Suppressor macrophage (primary cell): ENCODE measurements around the gene SCN8A.
A peak's percentile ranks its signal among the peaks of the same experiment; 100 is the strongest.

Experiments
- DNase-seq, 4 experiments: peaks; one replicate each; pipeline ENCODE4 v3.0.0-alpha.2; 2020 to 2022

Gene SCN8A

DNA sequence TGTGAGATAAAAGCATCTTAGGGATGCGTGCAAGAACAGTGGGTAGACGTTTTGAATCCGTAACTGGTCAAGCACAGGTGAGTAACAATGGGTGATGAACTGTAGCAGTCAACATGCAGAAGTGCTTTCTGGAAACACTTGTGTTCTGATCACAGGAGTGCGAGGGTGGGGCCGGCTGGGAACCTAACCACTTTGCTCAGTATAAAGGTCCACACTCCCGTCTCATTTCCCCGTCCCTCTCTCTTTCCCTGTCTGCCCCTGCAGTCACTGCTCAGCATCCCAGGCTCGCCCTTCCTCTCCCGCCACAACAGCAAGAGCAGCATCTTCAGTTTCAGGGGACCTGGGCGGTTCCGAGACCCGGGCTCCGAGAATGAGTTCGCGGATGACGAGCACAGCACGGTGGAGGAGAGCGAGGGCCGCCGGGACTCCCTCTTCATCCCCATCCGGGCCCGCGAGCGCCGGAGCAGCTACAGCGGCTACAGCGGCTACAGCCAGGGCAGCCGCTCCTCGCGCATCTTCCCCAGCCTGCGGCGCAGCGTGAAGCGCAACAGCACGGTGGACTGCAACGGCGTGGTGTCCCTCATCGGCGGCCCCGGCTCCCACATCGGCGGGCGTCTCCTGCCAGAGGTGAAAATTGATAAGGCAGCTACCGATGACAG lies 130.4 kb downstream of the SCN8A start:
- DNase-seq, result peak; percentile 14 to 59 (median 36)

DNA sequence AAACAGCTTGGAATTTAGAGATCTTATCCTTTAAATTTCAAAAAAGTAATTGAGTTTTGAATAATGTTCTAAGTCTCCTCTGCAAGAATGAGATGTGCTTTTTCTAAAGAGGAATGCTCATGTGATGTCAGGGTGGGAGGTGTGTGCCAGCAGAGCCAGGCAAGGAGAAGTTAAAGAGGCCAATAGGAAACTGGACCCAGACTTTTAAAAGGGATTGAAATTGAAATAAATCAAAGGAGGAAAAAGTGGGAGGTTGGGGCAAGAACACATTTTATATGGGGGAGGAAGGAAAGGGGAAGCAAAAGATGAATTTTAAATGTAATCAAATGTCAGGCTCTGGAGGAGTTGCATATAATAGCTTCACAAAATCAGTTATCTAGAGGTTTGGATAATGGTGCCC lies 131.4 kb downstream of the SCN8A start:
- DNase-seq, result peak; percentile 31 to 68 (median 56)

DNA sequence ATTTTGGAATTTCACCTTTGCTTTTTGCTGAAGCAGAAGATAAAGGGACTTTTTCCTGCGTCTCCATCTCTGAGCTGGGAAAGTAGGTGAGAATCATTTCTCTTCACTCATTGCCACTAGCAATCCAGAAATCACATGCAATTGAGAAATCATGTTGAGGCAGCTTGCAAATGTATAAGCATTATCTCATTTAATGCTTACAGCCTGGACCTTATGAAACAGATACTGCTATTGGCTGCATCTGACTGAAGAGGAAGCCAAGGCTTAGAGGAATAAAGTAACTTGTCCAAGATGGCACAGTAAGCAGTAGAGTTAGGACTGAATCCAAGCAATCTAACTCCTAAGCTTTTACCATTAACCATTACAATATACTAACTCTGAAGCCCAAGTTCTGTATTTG lies 135.1 kb downstream of the SCN8A start:
- DNase-seq, result peak in 2 of 4 experiments; percentile 45 to 56

DNA sequence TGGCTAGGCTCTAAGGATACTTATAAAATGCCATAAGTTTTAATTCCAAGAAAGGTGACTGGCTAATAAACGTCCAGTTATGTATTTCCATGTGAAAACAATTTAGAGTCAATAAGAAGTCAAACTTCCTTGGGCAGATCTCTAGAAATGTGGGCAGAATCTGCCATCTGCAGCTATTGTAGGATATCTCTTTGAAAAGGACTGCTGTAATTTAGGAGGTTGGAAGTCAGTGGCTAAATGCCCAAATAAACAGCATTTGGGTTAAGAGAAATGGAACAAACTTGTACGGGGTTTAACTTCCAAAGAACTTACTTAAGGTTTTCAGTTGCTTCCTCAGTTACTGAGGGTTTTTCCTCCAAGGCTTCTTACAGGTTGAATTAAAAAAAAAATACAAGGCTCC lies 135.9 kb downstream of the SCN8A start:
- DNase-seq, result no peak

DNA sequence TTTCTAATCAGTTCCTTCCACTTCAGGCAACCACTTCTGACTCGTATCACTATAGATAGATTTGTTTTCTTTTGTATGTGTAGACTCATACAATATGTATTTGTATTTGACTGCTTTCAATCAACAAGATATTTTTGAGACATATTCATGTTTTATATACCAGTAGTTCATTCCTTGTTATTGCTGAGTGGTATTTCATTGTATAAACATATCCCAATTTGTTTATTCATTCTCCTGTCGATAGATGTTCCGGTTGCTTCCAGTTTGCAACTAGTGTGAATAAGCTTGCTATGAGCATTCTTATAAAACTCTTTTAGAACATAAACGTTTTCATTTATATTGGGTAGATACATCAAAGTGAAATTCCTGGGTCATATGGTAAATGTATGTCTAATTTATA lies 138.3 kb downstream of the SCN8A start:
- DNase-seq, result no peak

DNA sequence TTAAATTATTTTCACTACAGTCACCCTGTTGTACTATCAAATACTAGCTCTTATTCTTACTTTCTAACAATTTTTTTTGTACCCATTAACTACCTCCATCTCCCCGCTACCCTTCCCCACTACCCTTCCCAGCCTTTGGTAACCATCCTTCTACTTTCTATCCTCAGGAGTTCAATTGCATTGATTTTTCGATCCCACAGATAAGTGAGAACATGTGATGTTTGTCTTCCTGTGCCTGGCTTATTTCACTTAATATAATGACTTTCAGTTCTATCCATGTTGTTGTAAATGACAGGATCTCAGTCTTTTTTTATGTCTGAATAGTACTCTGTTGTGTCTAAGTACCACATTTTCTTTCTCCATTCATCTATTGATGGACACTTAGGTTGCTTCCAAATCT lies 139.7 kb downstream of the SCN8A start:
- DNase-seq, result no peak

DNA sequence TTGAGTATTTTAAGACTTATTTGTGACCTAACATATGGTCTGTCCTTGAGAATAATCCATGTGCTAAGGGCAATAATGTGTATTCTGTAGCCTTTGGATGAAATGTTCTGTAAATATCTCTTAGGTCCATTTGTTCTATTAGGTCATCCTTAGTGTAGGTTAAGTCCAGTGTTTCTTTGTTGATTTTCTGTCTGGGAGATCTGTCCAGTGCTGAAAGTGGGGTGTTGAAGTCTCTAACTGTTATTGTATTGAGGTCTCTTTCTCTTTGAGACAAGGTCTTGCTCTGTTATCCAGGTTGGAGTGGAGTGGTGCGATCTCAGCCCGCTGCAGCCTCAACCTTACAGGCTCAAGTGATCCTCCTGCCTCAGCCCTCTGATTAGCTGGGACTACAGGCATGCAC lies 149.5 kb downstream of the SCN8A start:
- no peak for DNase-seq

DNA sequence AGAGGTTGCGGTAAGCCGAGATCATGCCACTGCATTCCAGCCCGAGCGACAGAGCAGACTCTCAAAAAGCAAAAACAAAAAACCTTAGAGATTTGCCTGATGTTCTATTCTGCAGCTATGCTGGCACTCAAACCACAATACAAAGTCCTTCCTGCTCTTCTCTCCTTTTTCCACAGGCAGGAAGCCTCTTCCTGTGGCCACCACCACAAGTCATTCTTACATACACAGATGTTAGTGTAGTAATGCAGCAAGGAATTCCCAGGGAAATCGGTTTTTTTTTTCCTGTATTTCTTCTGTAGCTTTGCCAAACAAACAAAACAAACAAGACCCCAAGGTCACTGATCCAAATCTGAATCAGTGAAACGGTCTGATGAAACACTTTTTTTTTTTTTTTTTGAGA lies 153.2 kb downstream of the SCN8A start:
- no peak for DNase-seq

DNA sequence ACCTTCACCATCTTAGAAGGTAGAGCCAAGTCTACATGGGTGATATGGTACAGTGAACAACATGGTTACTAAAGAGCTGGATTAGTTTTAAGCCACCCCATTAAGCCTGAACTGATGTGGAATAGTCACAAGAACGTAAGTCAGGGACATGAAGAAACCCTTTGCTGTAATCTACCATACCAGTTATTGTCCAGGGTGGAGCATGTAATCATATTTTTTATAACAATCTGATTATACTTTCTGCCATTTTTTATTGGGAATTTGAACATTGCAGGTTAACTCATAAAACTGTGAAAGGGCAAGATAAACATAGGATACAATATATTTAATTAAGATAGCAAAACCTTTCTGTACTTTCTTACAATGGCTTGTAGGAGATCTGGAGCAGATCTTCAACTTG lies 153.9 kb downstream of the SCN8A start:
- no peak for DNase-seq

DNA sequence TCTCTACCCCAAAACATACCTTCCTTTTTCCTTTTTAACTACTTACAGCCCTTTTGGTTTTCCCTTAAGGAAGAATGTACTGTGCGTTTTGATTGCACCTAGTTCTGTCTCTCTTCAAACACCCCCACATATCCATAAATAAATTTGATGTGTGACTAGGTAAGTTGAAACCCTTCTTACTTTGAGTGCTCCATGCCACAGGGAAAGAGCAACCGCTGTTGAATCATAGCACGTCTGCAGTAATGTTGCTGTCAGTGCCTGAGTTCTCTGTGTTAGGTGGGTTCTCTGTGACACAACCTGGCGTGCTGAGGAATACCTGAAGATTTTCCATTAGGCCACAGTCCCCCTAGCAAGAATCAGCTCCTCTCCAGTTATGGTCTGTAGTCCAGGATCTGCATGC lies 155.4 kb downstream of the SCN8A start:
- no peak for DNase-seq

DNA sequence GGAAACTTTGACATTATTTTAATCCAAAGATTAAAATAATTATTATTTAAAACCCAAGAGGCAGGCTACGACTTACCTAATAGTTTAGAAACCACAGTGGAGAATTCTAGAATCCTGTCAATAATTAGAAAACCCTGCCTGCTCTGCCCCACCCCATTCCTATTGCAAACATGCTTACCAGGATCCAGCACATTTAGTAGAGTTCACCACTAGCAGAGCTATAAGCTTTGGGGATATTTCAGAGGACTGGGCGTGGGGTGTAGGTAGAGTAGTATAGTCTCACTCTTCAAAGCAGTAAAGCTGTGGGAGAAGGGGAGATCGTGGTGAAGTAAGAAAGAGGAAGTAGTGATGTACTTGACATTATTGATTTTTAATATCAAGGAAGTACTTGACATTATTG lies 157.2 kb downstream of the SCN8A start:
- DNase-seq, result no peak

DNA sequence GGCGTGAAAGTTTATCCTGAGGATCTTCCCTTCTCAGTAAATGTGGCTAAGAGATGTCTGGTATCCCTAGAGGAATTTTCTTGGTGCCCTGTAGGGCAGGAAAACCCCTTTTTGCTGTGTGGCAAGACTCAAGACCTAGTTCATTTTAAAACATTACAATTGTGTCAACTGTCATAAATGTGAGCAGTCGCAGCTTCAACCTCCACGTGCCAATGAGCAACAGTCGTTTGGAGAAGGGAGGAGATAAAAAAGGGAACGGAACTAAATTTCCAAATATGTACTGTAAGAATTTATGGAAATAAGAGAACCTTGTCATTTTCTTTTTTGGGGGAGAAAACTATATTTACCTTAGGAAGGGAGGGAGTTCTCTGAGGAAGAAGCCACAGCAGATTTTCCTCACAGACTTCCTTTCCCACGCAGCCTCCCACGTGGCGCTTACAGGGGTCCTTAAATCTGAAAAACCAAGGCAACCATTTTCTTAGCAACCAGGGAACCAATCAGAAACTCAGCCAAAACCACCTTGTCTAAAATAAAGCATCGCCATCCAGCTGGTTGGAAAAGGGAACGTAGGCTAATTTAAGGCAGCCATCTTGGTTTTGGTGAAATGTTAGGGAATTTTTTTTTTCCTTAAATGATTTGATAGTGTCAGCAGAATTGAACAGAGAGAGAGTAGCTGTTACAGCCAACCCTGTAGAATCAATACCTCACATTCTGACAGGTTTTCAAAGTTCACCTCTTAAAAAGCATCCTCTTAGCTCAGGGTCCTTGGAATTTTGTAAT lies 158.4 kb downstream of the SCN8A start:
- DNase-seq, result peak in 3 of 4 experiments; percentile 6 to 19 (median 17)

DNA sequence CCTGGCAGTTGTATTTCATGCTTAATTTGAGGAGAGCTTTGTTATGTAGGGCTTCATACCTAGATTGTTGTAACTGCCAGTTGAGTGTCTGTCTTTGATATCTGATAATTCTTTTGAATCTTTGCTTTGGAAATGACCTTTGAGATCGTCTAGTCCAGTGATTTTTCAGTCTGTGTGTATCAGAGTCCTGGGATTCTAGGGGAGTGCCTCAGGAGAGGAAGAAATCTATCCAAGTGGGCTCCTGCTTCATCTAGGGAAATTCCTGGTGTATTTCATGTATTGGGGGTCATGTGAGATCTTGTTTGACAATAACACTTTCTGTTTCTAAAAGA lies 158.9 kb downstream of the SCN8A start:
- DNase-seq, result no peak

DNA sequence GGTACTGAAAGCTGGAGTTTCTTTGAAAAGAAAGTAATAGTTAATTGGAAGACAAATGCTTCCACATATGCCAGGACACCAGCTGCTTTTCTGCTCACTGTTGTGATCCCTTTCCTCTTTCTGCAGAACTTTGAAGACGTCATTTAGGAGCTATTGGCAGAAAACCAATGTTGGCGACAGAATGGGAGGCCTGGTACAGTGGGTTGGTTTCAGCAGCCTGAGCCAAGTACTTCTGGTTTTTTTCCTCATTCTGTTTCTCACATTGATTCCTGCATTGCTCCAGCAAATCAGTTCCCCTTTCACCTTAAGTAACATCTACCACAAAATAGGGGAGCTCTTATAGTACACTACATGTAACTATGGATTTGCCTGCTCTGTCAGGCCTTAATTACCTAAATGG lies 160.6 kb downstream of the SCN8A start:
- DNase-seq, result peak; percentile 65 to 81 (median 68)

DNA sequence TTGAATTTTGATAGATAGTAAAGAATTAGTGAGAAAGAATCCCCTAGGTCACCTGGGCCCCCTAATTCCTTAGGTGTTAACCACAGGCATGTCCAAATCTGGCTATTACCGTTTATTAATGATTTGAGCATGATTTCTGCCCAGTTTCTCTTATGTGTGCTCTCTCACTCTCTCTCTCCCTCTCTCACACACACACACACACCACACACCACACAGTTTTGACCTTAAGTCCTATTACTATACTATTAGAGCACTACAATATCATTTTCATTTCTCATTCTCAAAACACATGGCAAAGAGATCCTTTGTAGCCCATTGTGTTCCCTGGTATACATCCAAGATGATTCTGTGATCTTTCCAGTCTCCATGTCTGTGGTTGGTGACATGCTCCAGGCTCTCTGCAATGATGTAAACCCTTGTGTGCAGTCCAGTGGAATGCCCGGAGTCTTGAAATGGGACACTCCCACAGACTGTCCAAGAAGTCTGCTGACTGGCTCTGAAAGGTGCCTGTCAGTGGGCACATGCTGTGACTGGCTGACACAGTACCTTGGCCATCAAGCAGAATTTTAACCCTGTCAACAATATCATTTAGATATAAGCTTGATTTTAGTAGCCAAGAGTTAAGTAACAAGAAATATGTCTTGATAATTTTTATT lies 161.3 kb downstream of the SCN8A start:
- peak; percentile 15 to 30 (median 26) for DNase-seq

DNA sequence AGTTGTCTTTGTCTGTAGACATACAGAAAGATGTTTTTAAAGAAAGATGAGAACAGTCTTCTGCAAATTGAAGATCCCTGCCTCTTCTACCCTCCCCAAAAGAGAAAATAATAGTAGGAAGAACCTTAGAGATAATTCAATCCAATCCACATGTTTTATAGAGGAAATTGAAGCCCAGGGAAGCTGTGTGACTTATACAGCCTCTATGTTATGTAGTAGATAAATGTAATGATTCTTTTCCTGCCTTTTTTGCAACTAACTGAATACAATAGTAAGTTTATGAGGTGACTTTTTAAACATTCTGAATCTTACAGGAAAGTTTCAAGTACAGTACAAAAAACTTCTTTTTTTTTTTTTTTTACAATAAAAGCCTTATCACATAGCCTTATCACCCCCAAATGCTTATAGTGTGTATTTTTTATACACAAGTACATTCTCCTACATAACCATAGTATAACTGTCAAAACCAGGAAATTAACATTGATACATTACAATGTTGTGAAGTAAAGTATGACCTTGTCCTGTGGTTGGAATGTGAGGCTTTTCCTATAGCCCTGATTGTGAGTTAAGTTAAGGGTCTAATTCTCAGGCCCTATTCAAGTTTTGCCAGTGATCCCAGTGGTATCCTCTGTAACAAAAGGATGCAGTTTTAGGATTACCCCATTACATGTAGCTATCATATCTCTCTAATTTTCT lies 163.1 kb downstream of the SCN8A start:
- DNase-seq, result no peak

DNA sequence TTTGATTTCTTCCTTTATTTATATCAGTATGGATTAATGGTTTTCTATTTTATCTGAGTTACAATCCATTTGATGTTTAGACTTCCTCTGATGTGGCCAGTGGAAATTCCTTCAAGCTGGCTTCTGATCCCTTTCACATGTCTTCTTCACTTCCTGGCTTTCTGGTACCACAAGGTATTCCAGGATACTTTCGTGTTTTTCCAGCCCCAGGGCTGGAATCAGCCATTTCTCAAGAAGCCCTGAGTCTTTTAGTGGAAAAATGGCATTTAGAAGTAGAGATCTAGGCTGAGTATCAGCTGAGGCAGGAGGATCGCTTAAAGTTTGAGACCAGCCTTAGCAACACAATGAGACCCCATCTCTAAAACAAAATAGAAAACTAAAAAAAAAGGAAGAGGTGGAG lies 164.2 kb downstream of the SCN8A start:
- no peak for DNase-seq

DNA sequence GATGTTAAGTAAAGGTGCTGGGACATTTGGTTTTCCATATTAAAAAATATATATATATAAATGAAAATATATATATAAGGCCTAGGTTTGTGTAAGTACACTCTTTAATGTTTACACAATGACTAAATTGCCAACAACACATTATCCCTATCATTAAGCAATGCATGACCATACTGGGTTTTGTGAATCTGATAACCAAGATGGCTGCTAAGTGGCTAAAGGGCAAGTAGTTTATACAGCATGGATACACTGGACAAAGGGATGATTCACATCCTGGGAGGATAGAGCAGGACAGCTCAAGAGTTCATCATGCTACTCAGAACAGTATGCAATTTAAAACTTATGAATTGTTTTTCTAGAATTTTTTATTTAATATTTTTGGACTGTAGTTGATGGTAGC lies 168.1 kb downstream of the SCN8A start:
- DNase-seq, result no peak

DNA sequence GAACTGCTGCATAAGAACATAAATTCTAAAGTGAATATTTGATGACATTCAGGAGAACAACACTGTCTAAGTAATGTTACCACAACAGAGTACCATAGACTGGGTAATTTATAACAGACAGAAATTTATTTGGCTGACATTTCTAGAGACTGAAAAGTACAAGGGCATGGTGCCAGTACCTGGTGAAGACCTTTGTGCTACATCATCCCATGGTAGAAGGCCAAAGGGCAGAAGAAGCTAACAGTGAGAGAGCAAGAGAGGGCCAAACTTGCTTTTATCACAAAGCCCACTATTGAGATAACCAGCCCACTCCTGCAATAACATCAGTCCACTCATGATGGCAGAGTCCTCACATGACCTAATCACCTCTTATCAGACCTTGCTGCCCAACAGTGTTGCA lies 168.7 kb downstream of the SCN8A start:
- no peak for DNase-seq

DNA sequence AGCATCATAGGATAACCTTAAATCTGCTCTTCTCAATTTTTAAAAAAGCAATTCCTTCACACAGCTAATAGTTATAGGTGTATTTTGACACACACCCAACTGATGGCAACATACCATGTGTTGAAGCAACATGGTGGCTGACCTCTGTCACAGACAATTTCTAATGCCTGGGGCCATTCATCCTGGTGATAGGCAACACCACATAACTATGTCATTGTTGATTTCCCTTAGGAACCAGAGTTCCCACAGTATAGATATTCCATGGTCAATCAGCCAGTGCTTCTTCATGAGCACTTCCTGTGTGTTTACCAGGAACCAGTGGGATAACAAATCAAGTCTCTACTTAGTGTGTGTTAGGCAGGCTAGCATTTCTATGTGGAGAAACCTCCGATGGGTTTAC lies 169.2 kb downstream of the SCN8A start:
- DNase-seq, result no peak

DNA sequence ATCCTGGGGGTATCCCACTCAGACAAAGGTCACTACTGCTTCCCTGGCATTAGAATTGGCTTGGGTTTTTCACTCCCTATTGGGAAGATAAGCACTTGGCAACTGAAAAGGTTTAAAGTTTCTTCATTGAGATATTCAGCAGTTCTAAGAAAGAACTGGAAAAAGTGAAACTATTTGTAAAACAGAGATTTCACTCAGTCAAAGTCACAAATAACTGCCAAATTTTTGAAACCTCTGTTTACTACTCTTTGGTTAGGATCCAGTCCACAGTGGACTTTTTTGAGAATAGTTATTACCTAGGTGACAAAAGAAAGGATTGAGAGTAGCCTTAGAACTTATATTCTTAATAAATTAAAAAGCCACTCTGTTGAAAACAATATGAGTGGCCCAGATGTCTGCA lies 172.7 kb downstream of the SCN8A start:
- no peak for DNase-seq

DNA sequence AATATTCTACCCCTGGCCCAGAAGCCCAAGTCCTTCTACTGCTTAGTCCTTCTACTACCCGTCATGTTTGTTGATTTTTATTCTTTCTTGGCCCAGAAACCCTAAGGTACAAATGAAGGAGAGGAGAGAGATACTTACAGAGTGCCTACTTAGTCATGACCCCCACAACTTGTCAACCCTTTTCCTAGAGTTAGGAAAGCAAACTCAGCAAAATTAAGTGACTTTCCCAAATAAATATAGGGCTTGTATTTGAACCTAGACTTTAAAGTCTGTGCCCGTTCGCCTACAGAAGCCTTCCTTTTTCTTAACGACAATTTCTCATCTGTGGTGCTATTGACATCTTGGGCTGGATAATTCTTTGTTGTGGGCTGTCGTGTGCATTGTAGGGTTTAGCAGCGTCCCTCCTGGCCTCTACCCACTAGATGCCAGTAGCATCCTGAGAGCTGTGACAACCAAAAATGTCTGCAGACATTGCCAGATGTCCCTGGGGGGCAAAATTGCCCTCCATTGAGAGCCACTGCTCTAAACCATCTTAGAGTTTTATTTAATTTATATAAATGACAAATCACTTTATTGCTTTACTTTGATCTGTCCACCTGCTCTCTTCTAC lies 175.1 kb downstream of the SCN8A start:
- DNase-seq, result no peak

DNA sequence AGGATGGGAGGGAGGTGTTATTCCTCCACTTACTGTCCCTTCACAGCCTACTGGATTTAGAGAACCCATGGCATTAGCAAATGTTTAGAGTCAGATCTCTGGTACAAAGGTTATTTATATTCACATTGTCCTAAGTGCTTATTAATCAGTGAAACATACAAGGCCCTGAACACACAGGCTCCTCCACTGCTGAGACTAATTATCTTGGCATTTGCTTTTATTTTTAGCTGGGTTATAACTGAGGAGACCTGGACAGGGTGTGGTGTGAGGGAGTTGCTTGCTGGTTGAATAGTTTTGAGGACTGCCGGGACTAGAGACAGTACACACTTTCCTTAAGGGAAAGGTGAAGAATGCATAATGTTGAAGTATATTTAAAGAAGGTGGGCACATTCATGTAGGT lies 180.0 kb downstream of the SCN8A start:
- no peak for DNase-seq
